NCI-H2107 (cell line): ENCODE data around the gene CRYBB3.
"Not testable (repeated sequence)": the region's sequence is repeated elsewhere in the genome, so short reads cannot be mapped to it uniquely, and the experiment has no call there.

Source experiments
- DNase-seq: peaks from one replicate; lab custom pipeline; 2025; lab: John Stamatoyannopoulos, UW

The CRYBB3 gene

DNA sequence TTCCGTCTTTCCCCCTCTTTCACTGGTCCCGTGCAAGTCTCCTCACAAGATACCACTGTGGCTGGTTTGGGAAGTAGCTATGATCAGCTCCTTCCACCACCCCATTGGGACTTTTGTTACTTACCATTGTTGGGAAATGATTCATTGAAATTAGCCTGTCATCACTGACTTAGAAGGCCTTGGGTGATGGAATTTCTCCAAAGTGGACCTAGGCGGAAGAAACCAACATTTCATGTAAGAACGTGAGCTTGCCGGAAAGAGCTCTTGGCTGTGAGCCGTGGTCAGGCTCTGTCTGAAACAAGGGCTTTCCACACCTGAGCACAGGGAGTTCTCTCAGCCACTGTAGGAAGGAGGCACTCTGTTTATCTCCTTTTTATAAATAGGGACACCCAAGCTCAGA, 23.5 kb upstream of the CRYBB3 start:
- DNase-seq, result no peak

- DNase-seq, result no peak
Observed at GRCh38 chr22:25176799-25177198, 22.9 kb upstream of the CRYBB3 start.

DNA sequence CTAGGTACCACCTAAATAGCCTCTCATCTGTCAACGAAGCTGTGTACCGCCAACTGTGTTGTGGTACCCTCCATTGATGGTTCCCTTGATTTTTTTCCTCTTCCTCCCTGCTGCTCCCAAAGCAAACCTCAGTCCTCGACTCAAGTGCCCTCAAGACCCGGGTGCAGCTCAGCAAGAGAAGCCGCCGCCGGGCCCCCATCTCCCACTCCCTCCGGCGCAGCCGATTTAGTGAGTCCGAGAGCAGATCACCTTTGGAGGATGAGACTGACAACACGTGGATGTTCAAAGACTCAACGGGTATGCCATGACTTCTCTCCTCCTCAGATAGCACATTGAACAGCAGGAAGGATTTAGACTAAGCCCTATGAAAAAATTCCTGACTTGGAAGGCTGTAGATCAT, 22.4 kb upstream of the CRYBB3 start:
- no peak for DNase-seq

GRCh38 chr22:25177895-25178294, 21.8 kb upstream of the CRYBB3 start:
- DNase-seq, result no peak

- DNase-seq, result not testable (repeated sequence)
Observed at GRCh38 chr22:25178348-25178747, 21.3 kb upstream of the CRYBB3 start.

DNA sequence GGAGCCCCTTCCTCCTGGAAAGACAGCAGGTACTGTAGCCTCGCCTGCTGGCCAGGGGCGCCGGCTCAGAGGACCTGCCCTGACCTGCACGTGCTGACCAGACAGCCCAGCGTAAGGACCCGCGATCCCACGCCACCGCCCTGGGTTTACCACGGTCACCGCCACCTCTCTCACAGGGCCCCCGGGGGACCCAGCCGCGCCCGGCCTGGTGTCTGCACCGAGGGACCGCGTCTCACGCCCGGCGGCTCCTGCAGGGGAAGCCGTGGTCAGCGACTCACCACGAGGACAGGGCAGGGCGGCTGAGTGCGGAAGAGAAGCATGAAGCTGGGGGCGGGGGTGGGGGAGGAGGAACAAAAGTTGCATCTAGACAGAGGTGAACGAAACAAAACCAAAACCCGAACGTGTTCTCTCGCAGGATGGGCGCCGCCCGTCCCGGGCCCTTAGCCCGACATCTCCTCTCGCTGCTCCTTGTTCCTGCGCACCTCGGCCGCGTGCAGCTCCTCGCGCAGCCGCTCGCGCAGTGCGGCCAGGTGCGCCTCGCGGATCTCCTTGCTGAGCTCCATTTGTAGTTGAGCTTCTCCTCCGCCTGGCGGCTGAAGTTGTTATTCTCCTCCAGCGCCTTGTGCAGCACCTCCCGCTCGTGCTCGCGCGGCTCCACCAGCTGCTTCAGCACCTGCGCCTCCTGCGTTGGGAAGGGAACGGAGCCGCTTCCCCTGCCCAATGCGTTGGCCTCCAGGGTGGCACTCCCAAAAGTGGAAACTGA, 20.6 kb upstream of the CRYBB3 start:
- DNase-seq, result not testable (repeated sequence)

- no peak for DNase-seq
Observed at GRCh38 chr22:25182131-25183110, 17.2 kb upstream of the CRYBB3 start.

GRCh38 chr22:25183949-25184619, 15.6 kb upstream of the CRYBB3 start:
- DNase-seq, result no peak

GRCh38 chr22:25186140-25186539, 13.5 kb upstream of the CRYBB3 start:
- DNase-seq, result no peak

- no peak for DNase-seq
Observed at GRCh38 chr22:25187469-25187868, 12.2 kb upstream of the CRYBB3 start.

GRCh38 chr22:25192406-25192805, 7.3 kb upstream of the CRYBB3 start:
- DNase-seq, result no peak

DNA sequence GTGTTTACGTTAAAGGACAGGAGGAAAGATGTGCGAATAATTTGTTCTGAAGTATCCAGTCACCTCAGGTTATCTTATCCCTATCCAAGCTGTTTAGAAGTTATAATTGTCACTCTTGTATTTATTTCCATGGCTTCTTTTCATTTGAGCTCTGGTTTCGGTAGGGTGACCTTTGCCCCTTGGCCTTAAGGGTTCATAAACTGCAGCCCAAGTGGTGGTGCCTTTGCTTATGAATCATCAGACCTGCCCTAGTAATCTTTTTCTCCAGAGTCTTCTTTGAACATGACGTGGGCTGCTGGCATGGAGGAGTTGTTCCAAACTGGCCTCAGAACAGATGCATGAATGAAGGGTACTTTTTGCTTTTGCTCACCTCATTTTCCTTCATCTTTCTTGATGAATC, 6.5 kb upstream of the CRYBB3 start:
- no peak for DNase-seq

GRCh38 chr22:25193548-25193947, 6.1 kb upstream of the CRYBB3 start:
- no peak for DNase-seq

DNA sequence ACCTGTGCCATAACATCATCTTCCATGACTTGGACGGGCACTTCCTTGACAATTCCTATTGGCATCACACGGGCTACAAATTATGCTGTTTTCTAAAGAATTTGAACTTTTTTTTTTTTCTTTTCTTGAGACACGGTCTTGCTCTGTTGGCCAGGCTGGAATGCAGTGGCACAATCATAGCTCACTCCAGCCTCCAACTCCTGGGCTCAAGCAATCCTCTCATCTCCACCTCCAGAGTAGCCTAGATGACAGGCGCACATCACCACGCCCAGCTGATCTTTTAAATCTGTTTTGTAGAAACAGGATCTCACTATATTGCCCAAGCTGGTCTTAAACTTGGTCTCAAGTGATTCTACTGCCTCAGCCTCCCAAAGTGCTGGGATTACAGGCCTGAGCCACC, 3.3 kb upstream of the CRYBB3 start:
- DNase-seq, result no peak

DNA sequence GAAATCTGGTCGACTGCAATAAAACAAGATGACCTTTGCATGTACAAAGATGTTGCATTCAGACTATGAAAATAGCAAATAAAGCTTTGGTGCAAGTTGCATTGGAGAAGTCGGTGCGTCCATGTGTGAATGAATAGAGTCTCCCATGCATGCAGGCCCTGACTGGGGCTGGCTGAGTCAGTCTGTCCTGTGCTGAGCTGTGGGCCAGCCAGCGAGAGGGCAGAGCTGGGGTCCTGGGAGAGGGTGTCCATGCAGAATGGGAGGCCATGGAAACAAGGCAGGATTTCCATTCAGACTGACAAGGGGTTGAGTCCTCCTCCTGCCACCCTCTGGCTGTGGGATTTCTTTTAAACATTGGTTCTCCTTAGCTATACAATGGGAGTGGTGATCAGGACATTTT, 2.3 kb upstream of the CRYBB3 start:
- DNase-seq, result no peak

- DNase-seq, result no peak
Observed at GRCh38 chr22:25200967-25201366, 1.3 kb downstream of the CRYBB3 start.

DNA sequence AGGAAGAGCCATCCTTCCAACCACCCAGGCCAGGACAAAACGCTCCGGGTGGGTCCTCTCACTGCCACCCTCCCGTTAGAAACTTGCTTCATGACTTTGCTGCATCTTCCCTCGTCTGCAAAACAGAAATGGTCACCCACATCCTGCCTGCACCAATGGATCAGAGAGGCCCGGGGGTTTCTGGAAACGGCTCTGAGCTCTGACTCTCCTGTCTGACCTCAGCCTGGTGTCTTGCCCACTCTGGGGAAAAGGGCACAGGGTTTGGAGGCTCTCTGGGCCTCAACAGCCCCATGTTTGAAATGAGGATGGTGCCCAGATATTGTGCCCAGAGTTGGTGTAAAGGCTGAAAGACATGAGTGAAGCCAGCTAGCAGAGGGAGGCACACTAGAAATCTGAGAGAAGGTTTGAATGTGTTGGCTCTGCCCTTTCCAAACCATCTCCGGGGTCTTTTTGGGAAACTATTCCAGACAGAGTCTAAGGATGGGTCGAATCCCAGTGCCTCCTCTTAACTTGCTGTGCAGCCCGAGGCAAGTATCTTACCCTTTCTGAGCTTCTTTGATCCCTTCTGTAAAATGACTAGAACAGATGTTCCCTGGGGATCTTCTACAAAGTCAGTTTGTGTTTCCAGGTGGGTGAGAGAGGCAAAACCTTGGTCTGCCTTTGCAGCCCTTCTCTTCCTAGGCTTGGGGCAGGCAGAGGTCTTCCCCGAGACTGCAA, 2.1 kb downstream of the CRYBB3 start:
- no peak for DNase-seq

- no peak for DNase-seq
Observed at GRCh38 chr22:25202290-25202921, 2.7 kb downstream of the CRYBB3 start.

- DNase-seq, result no peak
Observed at GRCh38 chr22:25203082-25203481, 3.4 kb downstream of the CRYBB3 start.

DNA sequence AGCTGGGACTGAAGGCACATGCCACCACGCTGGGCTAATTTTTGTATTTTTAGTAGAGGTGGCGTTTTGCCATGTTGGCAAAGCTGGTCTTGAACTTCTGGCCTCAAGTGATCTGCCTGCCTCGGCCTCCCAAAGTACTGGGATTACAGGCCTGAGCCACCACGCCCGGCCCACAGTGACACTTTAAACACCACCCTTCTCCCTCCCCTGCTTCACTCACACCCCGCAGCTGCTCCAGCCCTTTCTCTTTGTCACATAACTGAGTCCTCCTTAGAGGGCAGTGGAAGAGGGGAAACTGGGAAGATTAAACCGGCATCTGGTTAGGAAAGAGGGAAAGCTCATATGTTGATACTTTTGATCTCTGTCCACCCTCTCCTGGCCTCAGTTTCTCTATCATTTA, 4.9 kb downstream of the CRYBB3 start:
- DNase-seq, result not testable (repeated sequence)

GRCh38 chr22:25205847-25206246, 6.2 kb downstream of the CRYBB3 start:
- no peak for DNase-seq
